ENCODE measurements around the gene IDH2.
"Not testable (repeated sequence)": the region's sequence is repeated elsewhere in the genome, so short reads cannot be mapped to it uniquely, and the experiment has no call there.

DNA sequence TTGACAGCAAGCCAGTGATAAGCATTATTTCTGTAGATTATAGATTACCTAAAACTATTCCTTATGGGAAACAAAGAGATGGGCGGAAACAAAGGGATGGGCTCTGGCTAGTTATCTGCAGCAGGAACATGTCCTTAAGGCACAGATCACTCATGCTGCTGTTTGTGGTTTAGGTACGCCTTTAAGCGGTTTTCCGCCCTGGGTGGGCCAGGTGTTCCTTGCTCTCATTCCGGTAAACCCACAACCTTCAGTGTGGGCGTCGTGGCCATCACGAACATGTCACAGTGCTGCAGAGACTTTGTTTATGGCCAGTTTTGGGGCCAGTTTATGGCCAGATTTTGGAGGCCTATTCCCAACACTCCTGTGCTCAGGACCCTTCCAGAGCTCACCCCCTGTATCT, 37.3 kb upstream of the IDH2 start:
- TF ChIP-seq, protein P1, sequence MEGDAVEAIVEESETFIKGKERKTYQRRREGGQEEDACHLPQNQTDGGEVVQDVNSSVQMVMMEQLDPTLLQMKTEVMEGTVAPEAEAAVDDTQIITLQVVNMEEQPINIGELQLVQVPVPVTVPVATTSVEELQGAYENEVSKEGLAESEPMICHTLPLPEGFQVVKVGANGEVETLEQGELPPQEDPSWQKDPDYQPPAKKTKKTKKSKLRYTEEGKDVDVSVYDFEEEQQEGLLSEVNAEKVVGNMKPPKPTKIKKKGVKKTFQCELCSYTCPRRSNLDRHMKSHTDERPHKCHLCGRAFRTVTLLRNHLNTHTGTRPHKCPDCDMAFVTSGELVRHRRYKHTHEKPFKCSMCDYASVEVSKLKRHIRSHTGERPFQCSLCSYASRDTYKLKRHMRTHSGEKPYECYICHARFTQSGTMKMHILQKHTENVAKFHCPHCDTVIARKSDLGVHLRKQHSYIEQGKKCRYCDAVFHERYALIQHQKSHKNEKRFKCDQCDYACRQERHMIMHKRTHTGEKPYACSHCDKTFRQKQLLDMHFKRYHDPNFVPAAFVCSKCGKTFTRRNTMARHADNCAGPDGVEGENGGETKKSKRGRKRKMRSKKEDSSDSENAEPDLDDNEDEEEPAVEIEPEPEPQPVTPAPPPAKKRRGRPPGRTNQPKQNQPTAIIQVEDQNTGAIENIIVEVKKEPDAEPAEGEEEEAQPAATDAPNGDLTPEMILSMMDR (IDR thresholded peaks at IDR 0.05) = not testable (repeated sequence)
- not testable (repeated sequence) for TF ChIP-seq POLR2A, POLR2AphosphoS5 (IDR thresholded peaks at IDR 0.05)

Data from breast epithelium (tissue), 3 donors.